HG03095 (cell line): Measurements from ENCODE around the gene ERCC6L2.

Source experiments
- ATAC-seq: cut with Tn5 transposase; IDR thresholded peaks from one replicate; pipeline ENCODE4 v1.9.1; 2021; ENCODE audit warnings: moderate library complexity; ENCODE audit not compliant: unreplicated experiment

Gene ERCC6L2

GRCh38 chr9:95977371-95977770 is 101.9 kb downstream of the ERCC6L2 start:
- ATAC-seq: no peak

- no peak for ATAC-seq
Observed at GRCh38 chr9:95978106-95978505, 102.6 kb downstream of the ERCC6L2 start.

- ATAC-seq: no peak
Observed at GRCh38 chr9:95979446-95979845, 104.0 kb downstream of the ERCC6L2 start.

GRCh38 chr9:95980262-95981125 is 105.0 kb downstream of the ERCC6L2 start:
- ATAC-seq: no peak

GRCh38 chr9:95981761-95982390 is 106.4 kb downstream of the ERCC6L2 start:
- no peak for ATAC-seq

GRCh38 chr9:95985440-95986055 is 110.1 kb downstream of the ERCC6L2 start:
- ATAC-seq: no peak

- ATAC-seq: no peak
Observed at GRCh38 chr9:95989297-95989696, 113.8 kb downstream of the ERCC6L2 start.

GRCh38 chr9:95991326-95991725 is 115.8 kb downstream of the ERCC6L2 start:
- ATAC-seq: no peak

- ATAC-seq: no peak
Observed at GRCh38 chr9:95992536-95992935, 117.0 kb downstream of the ERCC6L2 start.

- ATAC-seq: no peak
Observed at GRCh38 chr9:95993337-95993736, 117.8 kb downstream of the ERCC6L2 start.

- no peak for ATAC-seq
Observed at GRCh38 chr9:95999390-95999789, 123.9 kb downstream of the ERCC6L2 start.

- no peak for ATAC-seq
Observed at GRCh38 chr9:96004379-96004778, 128.9 kb downstream of the ERCC6L2 start.

GRCh38 chr9:96006296-96006879 is 130.9 kb downstream of the ERCC6L2 start:
- no peak for ATAC-seq

- no peak for ATAC-seq
Observed at GRCh38 chr9:96006961-96007360, 131.5 kb downstream of the ERCC6L2 start.

- no peak for ATAC-seq
Observed at GRCh38 chr9:96008502-96009222, 133.2 kb downstream of the ERCC6L2 start.

GRCh38 chr9:96009223-96009602 is 133.7 kb downstream of the ERCC6L2 start:
- ATAC-seq: no peak

- ATAC-seq: no peak
Observed at GRCh38 chr9:96009690-96010472, 134.4 kb downstream of the ERCC6L2 start.

GRCh38 chr9:96014078-96014477 is 138.6 kb downstream of the ERCC6L2 start:
- no peak for ATAC-seq

- ATAC-seq: no peak
Observed at GRCh38 chr9:96015876-96016686, 140.6 kb downstream of the ERCC6L2 start.
